GM21526 (cell line): ENCODE measurements around the gene ADCK2.
"Not testable (repeated sequence)": the region's sequence is repeated elsewhere in the genome, so short reads cannot be mapped to it uniquely, and the experiment has no call there.

ENCODE experiments used
- ATAC-seq: cut with Tn5 transposase; IDR thresholded peaks from one replicate; pipeline ENCODE4 v1.9.1; 2021; ENCODE audit warnings: moderate library complexity; ENCODE audit not compliant: unreplicated experiment, low FRiP score

ADCK2 gene

DNA sequence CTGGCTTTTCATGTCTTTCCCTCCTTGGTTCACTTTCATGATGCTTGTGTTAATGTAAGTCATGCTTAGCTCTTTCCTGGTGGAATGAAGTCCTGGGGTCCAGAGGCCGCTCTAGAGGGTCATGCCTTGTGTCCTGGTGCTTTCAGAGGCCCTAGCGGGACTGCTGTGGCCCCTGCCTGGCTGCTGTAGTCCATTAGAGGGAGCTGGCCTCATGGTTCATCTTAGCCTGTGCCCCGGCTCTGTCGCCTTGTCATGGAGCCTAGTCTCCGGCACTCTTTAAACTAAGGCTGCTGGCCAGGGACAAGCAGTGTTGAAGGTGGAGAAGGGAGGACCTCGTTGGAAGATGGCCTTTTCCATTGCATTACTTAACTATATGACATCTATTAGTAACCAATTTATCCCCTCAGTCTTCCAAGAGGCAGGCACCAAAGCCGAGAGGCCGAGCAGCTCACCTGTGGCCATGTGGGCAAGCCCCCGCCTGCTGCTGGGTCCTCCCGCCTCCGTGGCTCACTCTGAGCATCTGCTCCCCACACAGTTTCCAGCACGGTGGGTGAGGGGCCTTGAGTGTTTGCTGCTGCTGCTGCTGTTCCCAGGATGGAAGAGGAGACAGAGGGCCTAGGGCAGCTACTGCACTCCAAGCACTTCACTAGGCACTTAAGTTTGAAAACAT lies 18.8 kb downstream of the ADCK2 start:
- no peak for ATAC-seq

DNA sequence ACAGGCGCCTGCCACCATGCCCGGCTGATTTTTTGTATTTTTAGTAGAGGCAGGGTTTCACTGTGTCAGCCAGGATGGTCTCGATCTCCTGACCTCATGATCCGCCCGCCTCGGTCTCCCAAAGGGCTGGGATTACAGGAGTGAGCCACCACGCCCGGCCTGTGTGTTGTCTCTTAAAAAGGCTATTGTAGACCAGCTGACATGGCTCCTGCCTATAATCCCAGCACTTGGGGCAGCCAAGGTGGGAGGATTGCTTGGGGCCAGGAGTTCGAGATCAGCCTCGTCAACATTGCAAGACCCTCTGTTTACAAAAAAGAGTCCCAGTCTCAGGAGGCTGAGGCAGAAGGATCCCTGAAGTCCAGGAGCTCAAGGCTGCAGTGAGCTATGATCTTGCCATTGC lies 21.1 kb downstream of the ADCK2 start:
- not testable (repeated sequence) for ATAC-seq

DNA sequence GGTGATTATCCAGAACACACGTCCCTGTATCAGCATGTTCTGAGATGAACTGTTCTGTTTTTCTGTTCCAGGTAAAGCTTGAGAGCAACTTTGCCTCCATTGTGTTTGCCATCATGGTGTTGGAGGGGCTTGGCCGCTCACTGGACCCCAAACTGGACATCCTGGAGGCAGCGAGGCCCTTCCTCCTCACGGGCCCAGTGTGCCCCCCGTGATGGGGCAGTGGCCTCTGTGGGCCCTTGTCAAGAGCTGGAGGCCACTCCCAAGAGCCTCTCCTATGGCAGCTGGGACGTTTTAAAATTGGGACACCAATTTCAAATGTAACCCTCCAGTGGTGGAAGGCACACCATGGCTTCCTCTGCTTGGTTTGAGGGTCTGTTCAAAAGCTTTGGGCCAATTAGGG lies 21.8 kb downstream of the ADCK2 start:
- ATAC-seq, result no peak

DNA sequence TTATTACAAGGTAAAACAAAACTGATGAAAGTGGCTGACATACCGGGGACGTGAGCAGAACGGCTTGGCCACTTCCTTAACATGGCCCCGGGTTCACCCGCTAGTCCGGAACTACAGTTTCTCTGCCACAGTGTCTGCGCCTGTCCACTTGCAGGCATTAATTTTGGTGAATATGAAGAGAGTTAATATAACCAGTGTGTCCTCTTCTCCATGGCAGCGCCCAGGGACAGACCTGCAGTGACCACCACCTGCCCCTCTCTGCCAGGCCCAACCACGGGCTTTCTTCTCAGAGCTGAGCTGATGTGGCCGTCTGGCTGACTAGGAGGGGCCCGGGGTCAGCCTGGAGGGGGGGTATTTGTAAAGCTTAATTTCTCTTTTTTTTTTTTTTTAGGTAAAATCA lies 22.6 kb downstream of the ADCK2 start:
- ATAC-seq, result no peak

DNA sequence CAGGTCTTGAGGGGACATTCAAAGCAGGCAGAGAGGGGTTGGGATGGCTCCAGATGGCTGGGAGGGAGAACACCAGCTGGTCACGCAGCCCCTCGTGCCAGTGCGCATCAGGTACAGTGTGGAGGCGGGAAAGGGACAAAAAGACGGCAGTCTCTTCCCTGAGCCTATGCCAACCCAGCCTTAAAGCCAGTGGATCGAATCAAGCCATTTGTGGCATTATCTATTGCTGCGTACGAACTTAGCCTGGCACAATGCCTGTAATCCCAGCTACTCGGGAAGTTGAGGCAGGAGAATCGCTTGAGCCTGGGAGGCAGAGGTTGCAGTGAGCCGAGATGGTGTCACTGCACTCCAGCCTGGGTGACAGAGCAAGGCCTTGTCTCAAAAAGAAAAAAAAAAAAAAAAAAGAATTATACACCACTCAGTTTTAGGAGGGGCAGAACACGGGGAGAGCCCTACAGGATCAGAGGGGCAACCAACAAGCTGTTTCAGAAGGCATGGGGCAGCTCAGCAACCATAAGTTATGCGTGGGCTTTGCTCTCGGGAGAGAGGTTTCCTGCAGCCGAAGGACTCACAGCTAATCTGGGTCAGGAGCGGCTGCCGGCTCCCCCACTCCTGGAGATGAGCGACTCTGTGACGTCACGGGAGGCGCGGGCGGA lies 23.4 kb downstream of the ADCK2 start:
- ATAC-seq, result no peak

DNA sequence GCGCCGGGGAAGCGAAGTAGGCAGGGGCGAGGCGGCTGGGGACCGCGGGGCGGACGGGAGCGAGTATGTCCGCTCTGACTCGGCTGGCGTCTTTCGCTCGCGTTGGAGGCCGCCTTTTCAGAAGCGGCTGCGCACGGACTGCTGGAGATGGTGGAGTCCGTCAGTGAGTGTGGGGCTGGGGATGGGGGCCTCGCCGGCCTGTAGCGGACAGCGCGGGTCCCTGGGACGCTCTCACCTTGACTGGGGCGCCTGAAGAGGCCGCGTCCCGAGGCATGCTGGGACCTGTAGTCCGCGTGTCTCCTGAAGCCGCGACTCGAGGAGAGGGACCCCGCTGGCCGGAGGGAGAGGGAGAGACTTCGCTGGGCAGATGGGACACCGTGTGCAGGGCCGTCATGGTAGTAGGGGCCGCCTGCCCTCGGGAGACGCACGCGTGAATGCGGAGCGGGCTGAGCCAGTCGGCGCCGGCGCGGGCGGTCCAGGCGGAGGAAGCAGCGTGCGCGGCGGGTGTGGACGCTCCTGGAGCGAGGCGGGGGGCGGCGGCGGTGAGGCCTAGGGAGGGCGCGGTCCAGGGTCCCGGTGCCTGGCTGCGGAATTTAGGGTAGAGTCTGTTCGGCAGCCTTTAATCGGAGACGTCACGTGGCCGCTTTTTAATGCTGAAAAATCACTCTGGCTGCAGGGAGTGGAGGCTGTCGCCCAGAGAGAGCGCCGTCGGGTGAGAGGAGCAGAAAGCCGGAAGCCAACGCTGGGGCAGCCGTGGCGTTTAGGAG lies 24.1 kb downstream of the ADCK2 start, which contains the start of gene NDUFB2:
Gene NDUFB2 (plus strand): TSS at position 29 of the 767 bp plus-strand sequence. CDS start 37 bp downstream, at position 66.
- peak; percentile 92 for ATAC-seq

DNA sequence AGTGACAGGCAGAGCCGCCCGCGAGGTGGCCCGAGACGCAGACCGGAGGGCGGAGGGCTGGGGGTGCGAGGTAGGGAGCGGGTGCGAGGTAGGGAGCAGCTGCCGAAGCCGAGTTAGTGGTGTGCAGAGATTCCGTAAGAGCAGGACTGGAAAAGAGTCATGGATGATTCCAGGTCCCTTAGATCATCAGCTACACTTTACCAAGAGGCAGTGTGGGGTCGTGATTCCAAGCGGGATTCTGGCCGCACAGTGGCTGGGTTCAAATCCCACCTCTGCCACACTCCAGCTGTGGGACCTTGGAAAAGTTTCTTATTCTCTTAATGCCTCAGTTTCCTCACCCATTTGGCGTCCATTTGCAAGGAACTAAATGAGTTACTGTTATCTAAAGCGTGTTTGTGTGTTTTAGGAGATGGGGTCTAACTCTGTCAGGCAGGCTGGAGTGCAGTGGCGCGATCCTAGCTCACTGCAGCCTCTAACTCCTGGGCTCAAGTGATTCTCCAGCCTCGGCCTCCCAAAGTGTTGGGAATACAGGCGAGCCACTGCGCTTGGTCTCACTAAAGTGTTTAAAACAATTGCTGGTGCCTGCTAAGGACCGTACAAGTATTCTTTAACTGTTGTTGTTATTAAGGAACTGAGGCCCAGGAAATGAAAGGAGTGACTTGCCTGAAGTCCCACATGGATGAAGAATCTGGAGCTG lies 24.9 kb downstream of the ADCK2 start:
- ATAC-seq, result no peak

DNA sequence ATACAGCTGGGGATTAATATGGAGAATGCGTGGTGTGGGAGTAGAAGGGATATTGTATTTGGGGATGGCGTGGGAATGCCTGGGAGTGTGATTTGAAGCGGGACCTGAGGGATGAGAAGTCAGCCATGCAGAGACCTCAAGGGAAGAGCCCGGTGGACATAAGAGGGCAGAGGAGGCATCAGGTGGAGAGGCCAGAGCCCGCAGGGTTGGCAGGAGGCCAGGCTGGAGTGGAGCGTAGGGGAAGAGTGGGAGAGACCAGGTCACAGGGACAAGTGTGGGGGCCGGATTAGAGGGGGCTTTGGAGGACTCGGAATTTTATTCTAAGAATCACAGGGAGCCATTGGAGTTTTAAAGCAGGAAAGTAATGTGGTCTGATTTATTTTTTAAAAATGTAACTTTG lies 25.7 kb downstream of the ADCK2 start:
- no peak for ATAC-seq

DNA sequence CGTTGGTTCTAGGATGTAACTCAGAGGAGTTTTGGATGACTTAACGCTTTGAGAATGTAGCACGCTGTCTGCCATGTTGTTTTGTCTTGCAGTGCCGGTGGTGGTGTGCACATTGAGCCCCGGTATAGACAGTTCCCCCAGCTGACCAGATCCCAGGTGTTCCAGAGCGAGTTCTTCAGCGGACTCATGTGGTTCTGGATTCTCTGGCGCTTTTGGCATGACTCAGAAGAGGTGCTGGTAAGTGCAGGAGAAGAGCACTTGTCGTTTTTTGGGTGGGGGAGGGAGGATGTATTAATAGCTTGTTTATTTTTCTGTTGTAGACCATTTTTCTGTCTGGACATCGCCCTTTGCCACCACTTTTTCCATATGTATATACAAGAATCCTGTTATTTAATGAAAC lies 30.0 kb downstream of the ADCK2 start:
- no peak for ATAC-seq

DNA sequence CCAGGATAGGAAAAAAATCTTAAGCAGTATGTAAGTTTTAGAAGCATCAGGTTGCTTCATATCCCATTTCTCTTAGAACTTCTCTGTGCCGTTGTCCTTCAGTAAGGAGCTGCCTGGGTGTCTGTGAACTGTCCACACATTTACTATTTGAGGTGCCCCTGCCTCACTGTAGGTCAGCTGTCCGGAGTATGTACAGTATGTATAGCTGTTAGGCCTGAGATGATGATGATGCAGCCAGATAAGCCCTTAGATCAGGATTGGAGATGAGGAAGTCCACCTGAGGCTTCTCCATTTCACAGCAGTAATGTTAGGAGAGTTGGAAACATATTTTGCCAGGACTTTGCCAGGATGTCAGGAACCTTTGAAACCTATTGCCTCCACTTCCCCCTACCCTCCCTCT lies 31.5 kb downstream of the ADCK2 start:
- no peak for ATAC-seq

DNA sequence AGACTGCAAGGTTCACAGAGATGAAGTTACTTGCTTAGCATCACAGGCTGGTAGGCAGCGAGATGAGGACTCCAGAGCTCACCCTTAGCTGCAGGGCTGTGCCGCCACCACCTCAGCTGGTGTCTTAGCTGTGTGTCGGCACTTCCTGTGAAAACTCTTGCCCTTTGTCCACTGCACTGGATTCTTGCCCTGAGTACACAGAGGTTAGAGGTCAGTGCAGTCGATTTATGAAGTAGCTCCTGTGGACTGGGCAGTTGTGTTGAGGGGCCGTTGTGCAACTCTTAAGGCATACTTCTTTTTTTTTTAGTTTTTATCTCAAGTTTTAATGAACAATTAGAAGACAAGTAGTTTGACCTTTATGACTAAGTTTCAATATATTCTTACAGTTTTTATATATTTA lies 34.4 kb downstream of the ADCK2 start:
- no peak for ATAC-seq

DNA sequence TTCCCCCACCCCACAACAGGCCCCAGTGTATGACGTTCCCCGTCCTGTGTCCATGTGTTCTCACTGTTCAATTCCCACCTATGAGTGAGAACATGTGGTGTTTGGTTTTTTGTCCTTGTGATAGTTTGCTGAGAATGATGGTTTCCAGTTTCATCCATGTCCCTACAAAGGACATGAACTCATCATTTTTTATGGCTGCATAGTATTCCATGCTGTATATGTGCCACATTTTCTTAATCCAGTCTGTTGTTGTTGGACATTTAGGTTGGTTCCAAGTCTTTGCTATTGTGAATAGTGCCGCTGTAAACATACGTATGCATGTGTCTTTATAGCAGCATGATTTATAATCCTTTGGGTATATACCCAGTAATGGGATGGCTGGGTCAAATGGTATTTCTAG lies 36.0 kb downstream of the ADCK2 start:
- not testable (repeated sequence) for ATAC-seq

DNA sequence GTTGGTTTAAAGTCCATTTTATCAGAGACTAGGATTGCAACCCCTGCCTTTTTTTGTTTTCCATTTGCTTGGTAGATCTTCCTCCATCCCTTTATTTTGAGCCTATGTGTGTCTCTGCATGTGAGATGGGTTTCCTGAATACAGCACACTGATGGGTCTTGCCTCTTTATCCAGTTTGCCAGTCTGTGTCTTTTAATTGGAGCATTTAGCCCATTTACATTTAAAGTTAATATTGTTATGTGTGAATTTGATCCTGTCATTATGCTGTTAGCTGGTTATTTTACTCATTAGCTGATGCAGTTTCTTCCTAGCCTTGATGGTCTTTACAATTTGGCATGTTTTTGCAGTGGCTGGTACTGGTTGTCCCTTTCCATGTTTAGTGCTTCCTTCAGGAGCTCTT lies 39.6 kb downstream of the ADCK2 start:
- not testable (repeated sequence) for ATAC-seq

DNA sequence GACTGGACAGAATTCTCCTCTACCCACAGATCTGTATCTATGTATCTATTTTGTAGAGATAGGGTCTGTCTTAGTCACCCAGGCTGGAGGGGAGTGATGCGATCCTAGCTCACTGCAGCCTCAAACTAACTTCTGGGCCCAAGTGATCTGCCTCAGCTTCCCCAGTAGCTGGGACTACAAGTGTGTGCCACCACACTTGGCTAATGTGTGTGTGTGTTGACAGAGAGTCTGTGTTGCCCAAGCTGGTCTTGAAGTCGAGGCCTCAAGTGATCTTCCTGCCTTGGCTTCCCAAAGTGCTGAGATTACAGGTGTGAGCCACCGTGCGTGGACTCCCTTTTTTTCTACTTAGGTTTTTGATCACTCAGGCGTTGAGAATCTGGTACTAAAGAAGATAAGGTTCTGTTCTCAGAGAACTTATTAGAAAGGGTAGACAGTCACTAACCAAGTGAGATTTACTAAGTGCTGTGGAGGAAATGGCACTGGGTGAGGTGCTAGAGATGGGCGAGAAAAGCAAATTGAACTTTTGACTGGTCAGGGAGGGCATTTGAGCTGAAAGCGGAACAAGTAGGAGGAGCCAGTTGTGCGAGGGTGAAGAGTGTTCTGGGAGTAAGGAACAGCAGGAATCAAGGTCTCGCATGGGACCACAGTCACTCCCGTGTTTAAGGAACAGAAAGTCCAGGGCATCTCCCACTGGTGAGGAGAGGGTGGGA lies 41.7 kb downstream of the ADCK2 start:
- no peak for ATAC-seq

DNA sequence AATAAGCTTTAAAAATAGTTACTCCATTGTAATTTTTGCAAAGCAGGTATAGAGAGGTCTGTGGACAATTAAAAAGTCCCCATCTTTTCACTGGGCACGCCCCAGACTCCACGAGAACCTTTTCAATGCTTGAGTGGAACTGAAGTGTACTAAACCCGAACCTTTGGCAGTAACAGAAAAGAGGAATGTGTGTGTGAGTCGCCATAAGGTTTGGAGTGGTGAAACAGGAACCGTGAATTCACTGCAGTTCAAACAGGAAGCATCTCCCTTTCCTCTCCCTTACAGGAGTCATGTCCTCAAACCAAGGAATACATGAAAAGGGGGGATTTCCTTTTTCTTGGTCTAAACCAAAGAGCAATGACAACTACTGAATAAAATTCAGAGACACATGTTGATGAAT lies 47.0 kb downstream of the ADCK2 start:
- ATAC-seq, result no peak

DNA sequence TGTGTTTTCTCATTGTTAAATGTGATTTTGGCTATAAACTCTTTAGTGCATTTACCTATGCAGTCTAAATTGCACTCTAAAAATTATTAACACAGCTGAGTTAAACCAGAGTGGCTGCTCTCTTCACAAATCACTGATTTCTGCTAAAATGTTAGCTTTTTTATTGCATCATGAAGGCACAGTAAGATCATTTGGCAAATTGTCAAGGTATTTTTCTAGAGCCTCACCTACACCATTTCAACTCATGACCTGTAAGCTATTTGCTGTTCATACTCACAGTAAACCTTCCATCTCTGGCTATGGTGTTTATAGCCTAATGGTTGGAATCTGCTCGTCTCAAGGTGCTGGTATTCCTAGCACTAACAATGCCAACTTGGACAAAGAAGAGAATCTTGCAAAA lies 49.5 kb downstream of the ADCK2 start:
- no peak for ATAC-seq

DNA sequence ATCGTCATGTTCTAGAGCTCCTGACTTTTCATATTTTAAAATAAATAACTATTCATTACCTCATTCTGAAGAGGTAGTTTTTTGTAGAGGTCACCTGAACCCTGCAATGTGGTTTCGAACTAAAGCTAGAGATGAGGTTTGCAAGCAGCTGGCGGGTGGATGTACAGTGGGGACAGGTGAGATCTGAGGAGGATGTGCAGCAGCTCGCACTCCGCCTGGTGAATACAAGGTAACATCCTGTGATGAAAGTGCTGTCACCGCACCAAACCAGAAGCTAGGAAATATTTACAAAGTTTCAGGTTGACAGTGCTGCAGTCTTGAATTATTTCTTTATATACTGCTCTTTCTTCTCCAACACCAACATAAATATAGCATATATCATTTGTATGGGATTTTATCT lies 50.3 kb downstream of the ADCK2 start:
- no peak for ATAC-seq

DNA sequence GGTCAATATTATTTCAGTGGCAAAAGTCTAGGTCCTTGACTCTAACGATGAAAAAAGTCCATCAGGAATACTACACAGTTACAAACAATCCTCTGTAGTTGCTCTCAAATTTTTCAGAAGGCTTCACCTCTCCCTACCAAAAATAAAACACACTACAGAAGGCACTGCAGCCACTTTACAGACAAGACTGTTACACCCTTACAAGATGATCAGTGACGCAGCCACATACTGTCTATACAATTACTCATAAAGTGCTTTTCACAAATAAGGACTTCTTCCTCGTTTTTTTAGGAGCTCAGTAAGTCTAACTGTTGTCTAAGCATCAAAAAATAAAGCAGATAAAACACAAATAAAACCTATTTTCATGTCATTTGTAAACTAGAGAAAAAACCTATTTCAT lies 50.8 kb downstream of the ADCK2 start:
- no peak for ATAC-seq

DNA sequence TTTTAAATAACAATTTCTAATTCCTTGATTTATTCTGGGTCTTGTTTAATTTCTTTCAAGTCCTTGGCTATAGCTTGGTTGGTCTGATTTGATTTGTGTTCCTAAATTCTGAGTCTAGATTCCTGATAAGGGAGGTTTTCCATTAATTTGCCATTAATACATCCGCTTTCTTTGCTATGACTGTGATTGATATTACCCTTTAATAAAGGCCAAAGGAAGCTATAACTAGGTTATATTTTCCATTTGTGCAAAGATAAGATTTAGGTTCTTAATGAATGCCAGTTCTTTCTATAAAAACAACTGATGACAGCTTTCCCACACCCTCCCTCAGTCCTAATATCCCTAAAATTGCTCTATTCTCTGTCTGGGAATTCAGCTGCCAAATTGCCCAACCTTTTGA lies 52.0 kb downstream of the ADCK2 start:
- no peak for ATAC-seq

DNA sequence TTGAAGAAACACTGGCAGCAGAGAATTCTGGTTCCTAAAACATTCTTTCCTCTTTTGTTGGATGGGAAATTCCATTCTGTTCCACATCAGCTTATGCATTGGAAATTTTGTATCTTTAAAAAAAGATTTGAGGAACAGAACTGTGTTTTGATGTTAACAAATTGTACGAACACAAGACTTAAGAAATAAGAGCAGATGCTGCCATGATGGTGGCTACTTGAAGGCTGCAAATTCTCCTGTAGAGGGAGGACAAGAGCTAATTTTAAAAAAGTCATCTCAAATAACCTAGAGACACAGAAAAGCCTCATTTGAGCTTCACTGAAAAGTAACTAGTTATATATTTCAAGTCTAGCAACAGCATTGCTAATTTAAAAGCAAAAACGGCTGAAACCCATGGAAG lies 53.5 kb downstream of the ADCK2 start:
- no peak for ATAC-seq
